Kidney (tissue), 2 donors: ENCODE measurements around the gene ASB17. TPM values are rescaled to one million over a fixed set of nuclear protein-coding genes. Genes with fewer than 3 reads are reported as not detected.

ENCODE experiments used
- polyA plus RNA-seq: library from polyadenylated mRNA; stranded (reverse); fragments of 350-450 nt; fragmentation: Illumina TruSeq; extraction: RNeasy Lipid Tissue Mini Kit (QIAGEN cat#74804); gene quantifications from one replicate; pipeline ENCODE4 v1.2.3, GENCODE V29; 2014; ENCODE audit warnings: low read depth, low replicate concordance; ENCODE audit not compliant: insufficient read depth
- total RNA-seq: library from RNA; stranded (reverse); fragmentation: NEBNext Ultra II Directional; extraction: Animal tissue kit (Norgen Biotek cat#: 25700); gene quantifications from one replicate; pipeline ENCODE4 v1.2.1, GENCODE V29; 2021
- donor health status: DM: yes; HTN: yes; CAD: no.

The ASB17 gene
- total and polyA plus RNA-seq, 2 donors from 2014 or later: not detected

Other genes starting within 250 kb of the ASB17 start
- gene ACADM, start 207.7 kb downstream of the ASB17 start, total RNA-seq: 52.1 TPM
- 196 TPM for gene ACADM, start 207.7 kb downstream of the ASB17 start, polyA plus RNA-seq
- gene RABGGTB, start 146.1 kb downstream of the ASB17 start, total RNA-seq: 60.2 TPM
- gene RABGGTB, start 146.1 kb downstream of the ASB17 start, polyA plus RNA-seq: 86.7 TPM
- gene MSH4, start 135.5 kb downstream of the ASB17 start, total RNA-seq: 0.41 TPM
- not detected for gene MSH4, start 135.5 kb downstream of the ASB17 start, polyA plus RNA-seq
- 15.8 TPM for gene ST6GALNAC3, start 142.3 kb upstream of the ASB17 start, total RNA-seq
- gene ST6GALNAC3, start 142.3 kb upstream of the ASB17 start, polyA plus RNA-seq: 8.8 TPM